Measurements from ENCODE around the gene TGM1.
"Not testable (repeated sequence)": the region's sequence is repeated elsewhere in the genome, so short reads cannot be mapped to it uniquely, and the experiment has no call there.

The TGM1 gene

DNA sequence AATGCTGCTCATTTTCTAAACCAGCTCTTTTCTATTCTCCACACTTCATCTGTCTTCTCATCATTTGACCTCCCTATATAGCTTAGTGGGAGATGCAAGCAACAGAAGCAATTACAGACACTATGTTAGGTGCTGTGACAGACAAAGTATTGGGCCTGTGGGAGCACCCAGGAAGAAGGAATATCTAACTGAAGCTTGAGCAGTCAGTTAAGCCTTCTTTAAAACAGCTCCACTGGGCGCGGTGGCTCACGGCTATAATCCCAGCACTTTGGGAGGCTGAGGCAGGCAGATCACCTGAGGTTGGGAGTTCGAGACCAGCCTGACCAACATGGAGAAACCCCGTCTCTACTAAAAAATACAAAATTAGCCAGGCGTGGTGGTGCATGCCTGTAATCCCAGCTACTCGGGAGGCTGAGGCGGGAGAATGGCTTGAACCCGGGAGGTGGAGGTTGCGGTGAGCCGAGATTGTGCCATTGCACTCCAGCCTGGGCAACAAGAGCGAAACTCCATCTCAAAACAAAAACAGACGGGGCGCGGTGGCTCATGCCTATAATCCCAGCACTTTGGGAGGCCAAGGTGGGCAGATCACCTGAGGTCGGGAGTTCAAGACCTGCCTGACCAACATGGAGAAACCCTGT, 59.6 kb downstream of the TGM1 start:
- DNase-seq: not testable (repeated sequence)

GRCh38 chr14:24202538-24202937, 60.4 kb downstream of the TGM1 start:
- not testable (repeated sequence) for DNase-seq
